AG04449 (cell line): Measurements from ENCODE around the gene FARSA.
"Not testable (repeated sequence)": the region's sequence is repeated elsewhere in the genome, so short reads cannot be mapped to it uniquely, and the experiment has no call there.

ENCODE experiments used
- CTCF ChIA-PET: fragments of 350-600 bp; formaldehyde crosslinking; extraction: SDS; loops from one replicate; lab custom pipeline; 2021; ENCODE audit warnings: antibody characterized with exemption; lab: Yijun Ruan, JAX
- POLR2A ChIA-PET: fragments of 400-600, 350-600 bp; formaldehyde crosslinking; extraction: SDS; loops from one replicate; lab custom pipeline; 2020; ENCODE audit warnings: antibody characterized with exemption, inconsistent platforms; lab: Yijun Ruan, JAX
- DNase-seq: peaks from one replicate; pipeline ENCODE4 v3.0.0-alpha.2; 2010; ENCODE audit warnings: low read depth, low spot score
- H3K4me3 ChIP-seq: 2 replicates; pipeline ENCODE4 v1.5.1; 2011; ENCODE audit warnings: low read depth, mild to moderate bottlenecking, control low read depth, low read length
- CTCF ChIP-seq: IDR thresholded peaks from one replicate; pipeline ENCODE4 v1.5.1; 2011; ENCODE audit warnings: mild to moderate bottlenecking, moderate library complexity, low read length, control low read depth, inconsistent platforms; ENCODE audit not compliant: insufficient read depth; ENCODE audit errors: missing control alignments

FARSA gene

GRCh38 chr19:12896460-12896859 lies 37.1 kb downstream of the FARSA start:
- no peak for DNase-seq
- H3K4me3 ChIP-seq = no peak overlapping the region
- POLR2A ChIA-PET = interaction anchor here (0.6 kb wide), 1 partner anchor 21 kb away, joined by 5 read pairs; no protein-coding TSS in a partner anchor
- no peak for TF ChIP-seq CTCF
- CTCF ChIA-PET = interaction anchor here (0.8 to 0.9 kb wide), 2 partner anchors 16 to 49 kb away, joined by 3 to 4 read pairs; no protein-coding TSS in a partner anchor

- no peak for TF ChIP-seq CTCF
- DNase-seq = no peak
- H3K4me3 ChIP-seq = no peak overlapping the region
- POLR2A ChIA-PET = no interaction called here
- CTCF ChIA-PET = interaction anchor here (0.8 kb wide), 1 partner anchor 46 kb away, joined by 3 read pairs; no protein-coding TSS in a partner anchor
Observed at GRCh38 chr19:12893582-12893981, 39.9 kb downstream of the FARSA start.

GRCh38 chr19:12891553-12892021 lies 41.9 kb downstream of the FARSA start:
- ChIA-PET POLR2A (interaction anchor here (1.8 kb wide), 1 partner anchor 11 kb away, joined by 9 read pairs; the partner anchor contains the start of gene DNASE2), CTCF (interaction anchor here (1.5 to 2.9 kb wide), 4 partner anchors 9 to 74 kb away, joined by 4 to 17 read pairs (median 8); partner anchors contain the start of gene DNASE2)
- no peak for DNase-seq
- H3K4me3 ChIP-seq = peak overlapping the region; percentile 94
- no peak for TF ChIP-seq CTCF

GRCh38 chr19:12890787-12891552 lies 42.5 kb downstream of the FARSA start, which contains the start of gene GCDH:
TSS of gene GCDH (plus strand) at chr19:12891160. CDS start at chr19:12891305, 145 bp downstream.
- peak within 1 kb of the TSS; percentile 94 for H3K4me3 ChIP-seq
- ChIA-PET POLR2A (interaction anchor here (1.8 kb wide), 1 partner anchor 10 kb away, joined by 9 read pairs; the partner anchor contains the start of gene DNASE2), CTCF (interaction anchor here (0.6 to 2.9 kb wide), 8 partner anchors 8 to 74 kb away, joined by 3 to 17 read pairs (median 4); partner anchors contain the start of gene DNASE2)
- peak; percentile 92 for DNase-seq
- no peak for TF ChIP-seq CTCF

- ChIA-PET POLR2A (interaction anchor here (1.8 kb wide), 1 partner anchor 10 kb away, joined by 9 read pairs; the partner anchor contains the start of gene DNASE2), CTCF (interaction anchor here (0.6 to 2.9 kb wide), 8 partner anchors 8 to 75 kb away, joined by 3 to 17 read pairs (median 4); partner anchors contain the start of gene DNASE2)
- DNase-seq = not testable (repeated sequence)
- H3K4me3 ChIP-seq = peak overlapping the region; percentile 47
Observed at GRCh38 chr19:12890299-12890786, 43.2 kb downstream of the FARSA start.

GRCh38 chr19:12888006-12888603 lies 45.4 kb downstream of the FARSA start:
- no peak for TF ChIP-seq CTCF
- no peak overlapping the region for H3K4me3 ChIP-seq
- ChIA-PET CTCF (interaction anchor here (0.6 kb wide), 1 partner anchor 75 kb away, joined by 3 read pairs; no protein-coding TSS in a partner anchor), POLR2A (no interaction called here)
- DNase-seq = no peak
